ENCODE data around the gene PTPRD. TPM values are rescaled to one million over a fixed set of nuclear protein-coding genes. Genes with fewer than 3 reads are reported as not detected.

PTPRD gene
- total RNA-seq, 2 experiments from 2014 or later: 0.03 TPM; not detected in 1

DNA sequence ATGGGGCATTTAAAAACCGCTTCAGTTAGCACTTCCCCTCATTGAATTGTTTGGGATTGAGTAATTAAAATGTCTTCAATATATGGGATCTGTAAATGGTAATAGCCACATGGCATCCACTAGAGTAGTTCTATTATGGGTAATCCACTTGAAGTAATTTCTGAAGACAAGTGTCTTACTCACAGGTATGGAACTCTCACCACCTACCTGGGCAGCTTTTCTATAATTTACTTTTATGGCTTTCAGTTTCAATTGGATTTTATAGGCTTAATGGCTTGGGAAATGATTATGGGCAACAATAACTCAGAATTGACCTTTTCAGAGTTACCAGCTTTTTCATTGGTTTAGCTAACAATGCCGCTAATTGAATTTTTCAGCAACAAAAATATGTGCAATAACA lies 597.9 kb downstream of the PTPRD start:
- H4K20me1 ChIP-seq (ENCODE audit: insufficient read depth, low read length): no peaks in the 10 kb centered on the region
- intact Hi-C loops (cut with micrococcal nuclease; ENCODE audit: unreplicated experiment): no loop called here
- ChIA-PET CTCF (ENCODE audit: unreplicated experiment) (no interaction called here), POLR2A (no interaction called here)
- H2AFZ ChIP-seq (ENCODE audit: low read length): no peak overlapping the region
- no peaks in the 10 kb centered on the region for H3K79me2 ChIP-seq (ENCODE audit: insufficient read depth, low read depth, low read length)
- no TSS peak for BruUV-seq (replicated peaks)
- H3K4me3 ChIP-seq (ENCODE audit: low read depth, low read length, poor library complexity, severe bottlenecking): no peak overlapping the region
- H3K4me2 ChIP-seq (ENCODE audit: low read length): no peak overlapping the region
- H3K9me2 ChIP-seq (ENCODE audit: insufficient read depth, low read length): no peaks in the 10 kb centered on the region
- H3K4me1 ChIP-seq (ENCODE audit: insufficient read depth, low read length, poor library complexity, severe bottlenecking): no peaks in the 10 kb centered on the region
- no peaks in the 10 kb centered on the region for H3K9me3 ChIP-seq (ENCODE audit: low read length)
- TF ChIP-seq EZH2phosphoT487 (IDR thresholded peaks at IDR 0.05; ENCODE audit: borderline replicate concordance, low read depth, low read length) (no peak), CTCF (conservative IDR thresholded peaks at IDR 0.05; ENCODE audit: low read length) (no peak)
- no peak overlapping the region for H3K27ac ChIP-seq (ENCODE audit: low read depth, low read length, poor library complexity, severe bottlenecking)
- no peak for DNase-seq (ENCODE audit: low spot score)
- no peaks in the 10 kb centered on the region for H3K36me3 ChIP-seq (ENCODE audit: insufficient read depth, low read length)

- CTCF ChIA-PET (ENCODE audit: unreplicated experiment): no interaction called here
- no peaks in the 10 kb centered on the region for H3K9me2 ChIP-seq (ENCODE audit: insufficient read depth, low read length)
- no peaks in the 10 kb centered on the region for H3K9me3 ChIP-seq (ENCODE audit: low read length)
- no peaks in the 10 kb centered on the region for H4K20me1 ChIP-seq (ENCODE audit: insufficient read depth, low read length)
- no peak overlapping the region for H3K27ac ChIP-seq (ENCODE audit: low read depth, low read length, poor library complexity, severe bottlenecking)
- no peaks in the 10 kb centered on the region for H3K36me3 ChIP-seq (ENCODE audit: insufficient read depth, low read length)
- no TSS peak for BruUV-seq (replicated peaks)
- no peak for TF ChIP-seq EZH2phosphoT487 (IDR thresholded peaks at IDR 0.05; ENCODE audit: borderline replicate concordance, low read depth, low read length)
- H3K4me1 ChIP-seq (ENCODE audit: insufficient read depth, low read length, poor library complexity, severe bottlenecking): no peaks in the 10 kb centered on the region
- H2AFZ ChIP-seq (ENCODE audit: low read length): no peak overlapping the region
- no peaks in the 10 kb centered on the region for H3K79me2 ChIP-seq (ENCODE audit: insufficient read depth, low read depth, low read length)
- intact Hi-C loops (cut with micrococcal nuclease; ENCODE audit: unreplicated experiment): no loop called here
- POLR2A ChIA-PET: no interaction called here
- H3K4me3 ChIP-seq (ENCODE audit: low read depth, low read length, poor library complexity, severe bottlenecking): no peak overlapping the region
- DNase-seq (ENCODE audit: low spot score): no peak
- H3K4me2 ChIP-seq (ENCODE audit: low read length): no peak overlapping the region
These were observed 603.4 kb downstream of the PTPRD start for GRCh38 chr9:10009401-10009800.

- CTCF ChIA-PET (ENCODE audit: unreplicated experiment): no interaction called here
- no peak overlapping the region for H3K4me3 ChIP-seq (ENCODE audit: low read depth, low read length, poor library complexity, severe bottlenecking)
- H3K36me3 ChIP-seq (ENCODE audit: insufficient read depth, low read length): no peaks in the 10 kb centered on the region
- H4K20me1 ChIP-seq (ENCODE audit: insufficient read depth, low read length): no peaks in the 10 kb centered on the region
- no peak overlapping the region for H3K4me2 ChIP-seq (ENCODE audit: low read length)
- no peak overlapping the region for H2AFZ ChIP-seq (ENCODE audit: low read length)
- no peaks in the 10 kb centered on the region for H3K79me2 ChIP-seq (ENCODE audit: insufficient read depth, low read depth, low read length)
- TF ChIP-seq CTCF (conservative IDR thresholded peaks at IDR 0.05; ENCODE audit: low read length) (no peak), EZH2phosphoT487 (IDR thresholded peaks at IDR 0.05; ENCODE audit: borderline replicate concordance, low read depth, low read length) (no peak)
- DNase-seq (ENCODE audit: low spot score): no peak
- BruUV-seq (replicated peaks): no TSS peak
- POLR2A ChIA-PET: no interaction called here
- intact Hi-C loops (cut with micrococcal nuclease; ENCODE audit: unreplicated experiment): no loop called here
- no peak overlapping the region for H3K27ac ChIP-seq (ENCODE audit: low read depth, low read length, poor library complexity, severe bottlenecking)
- H3K9me2 ChIP-seq (ENCODE audit: insufficient read depth, low read length): no peaks in the 10 kb centered on the region
- no peaks in the 10 kb centered on the region for H3K9me3 ChIP-seq (ENCODE audit: low read length)
- no peaks in the 10 kb centered on the region for H3K4me1 ChIP-seq (ENCODE audit: insufficient read depth, low read length, poor library complexity, severe bottlenecking)
These were observed 604.6 kb downstream of the PTPRD start for GRCh38 chr9:10008101-10008799.

Data from OCI-LY7 (cell line).